CD1c-positive myeloid dendritic cell (primary cell): ENCODE results near the gene UNC5B.
"Not testable (repeated sequence)": the region's sequence is repeated elsewhere in the genome, so short reads cannot be mapped to it uniquely, and the experiment has no call there.

Source experiments
- DNase-seq: peaks from one replicate; pipeline ENCODE4 v3.0.0-alpha.2; 2016; ENCODE audit errors: extremely low spot score

Gene UNC5B

GRCh38 chr10:71209731-71210541, 2.4 kb upstream of the UNC5B start:
- no peak for DNase-seq

GRCh38 chr10:71210542-71210871, 1.9 kb upstream of the UNC5B start:
- DNase-seq, result no peak

GRCh38 chr10:71211053-71211452, 1.3 kb upstream of the UNC5B start:
- no peak for DNase-seq

- no peak for DNase-seq
Observed at GRCh38 chr10:71211775-71212317, 524 bp upstream of the UNC5B start.

DNA sequence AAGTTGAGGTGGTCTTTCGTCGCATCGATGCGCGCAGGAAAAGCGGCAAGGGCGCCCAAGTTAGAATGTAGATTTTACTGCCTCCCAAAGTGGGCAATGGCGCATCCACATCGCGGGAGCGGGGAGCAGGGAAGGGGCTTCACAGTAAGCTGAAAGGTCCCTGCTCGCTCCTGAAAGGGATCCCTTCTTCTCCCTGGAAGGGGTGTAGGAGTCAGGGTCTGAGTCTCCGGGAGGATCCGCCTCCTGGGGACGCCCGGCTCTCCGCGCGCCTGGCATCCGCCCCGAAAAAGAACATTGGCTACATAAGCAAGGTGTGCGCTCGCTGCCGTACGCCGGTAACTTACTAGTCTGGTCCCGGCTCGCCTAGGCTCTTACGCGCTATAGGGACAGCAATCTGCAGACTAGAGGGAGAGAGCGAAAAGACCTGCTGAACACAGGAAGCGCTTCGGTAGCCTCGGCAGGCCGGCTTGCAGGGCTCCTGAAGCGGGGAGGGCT, 804 bp downstream of the UNC5B start:
- DNase-seq, result peak; percentile 19

DNA sequence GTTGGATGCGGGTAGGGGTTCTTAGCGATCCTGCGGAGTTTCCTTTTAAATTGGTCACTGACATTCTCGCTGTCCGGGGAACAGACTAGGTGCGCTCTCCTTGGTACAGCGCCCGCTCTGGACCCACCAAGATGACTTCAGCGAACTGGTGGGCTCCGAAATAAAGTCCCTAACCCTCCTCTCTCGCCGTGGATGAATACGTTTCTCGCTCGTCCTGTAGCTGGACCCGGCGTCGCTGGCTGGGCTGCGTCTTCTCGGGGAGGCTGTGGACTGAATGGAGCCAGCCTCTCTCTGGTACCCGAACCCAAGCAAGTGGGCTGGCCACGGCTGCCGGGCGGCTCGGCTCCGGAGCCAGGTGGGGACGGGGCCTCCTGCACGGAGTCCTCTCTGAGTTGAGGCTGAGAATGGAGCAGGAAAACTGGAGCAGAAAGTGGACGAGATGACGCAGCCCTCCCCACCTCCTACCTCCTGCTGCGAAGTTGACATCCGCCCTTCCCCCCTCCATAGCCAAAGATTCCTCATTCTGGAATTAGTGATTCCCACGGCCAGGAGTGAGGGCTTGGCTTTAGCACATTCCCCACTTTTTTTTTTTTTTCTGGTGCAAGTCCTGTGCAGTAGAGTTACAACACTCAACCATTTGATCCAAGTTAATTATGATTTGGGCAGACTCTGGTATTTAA, 1.5 kb downstream of the UNC5B start:
- no peak for DNase-seq

GRCh38 chr10:71214641-71215559, 2.5 kb downstream of the UNC5B start:
- DNase-seq, result no peak

DNA sequence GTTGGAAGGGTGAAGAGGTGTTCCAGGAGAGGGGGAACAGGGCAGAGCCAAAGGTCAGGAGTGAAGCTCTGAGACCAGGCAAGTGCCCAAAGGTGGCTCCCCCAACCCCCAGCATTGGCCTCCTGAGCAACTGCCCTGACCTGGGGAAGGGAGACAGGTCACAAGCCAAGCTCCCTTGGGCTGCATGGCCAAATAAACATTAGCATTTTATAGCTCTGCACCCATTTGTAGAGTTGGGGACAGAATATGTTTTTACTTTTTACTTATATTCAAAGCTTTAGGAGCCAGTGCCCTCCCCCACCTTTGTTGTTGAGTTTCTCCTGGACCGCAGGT, 4.0 kb downstream of the UNC5B start:
- DNase-seq, result no peak

DNA sequence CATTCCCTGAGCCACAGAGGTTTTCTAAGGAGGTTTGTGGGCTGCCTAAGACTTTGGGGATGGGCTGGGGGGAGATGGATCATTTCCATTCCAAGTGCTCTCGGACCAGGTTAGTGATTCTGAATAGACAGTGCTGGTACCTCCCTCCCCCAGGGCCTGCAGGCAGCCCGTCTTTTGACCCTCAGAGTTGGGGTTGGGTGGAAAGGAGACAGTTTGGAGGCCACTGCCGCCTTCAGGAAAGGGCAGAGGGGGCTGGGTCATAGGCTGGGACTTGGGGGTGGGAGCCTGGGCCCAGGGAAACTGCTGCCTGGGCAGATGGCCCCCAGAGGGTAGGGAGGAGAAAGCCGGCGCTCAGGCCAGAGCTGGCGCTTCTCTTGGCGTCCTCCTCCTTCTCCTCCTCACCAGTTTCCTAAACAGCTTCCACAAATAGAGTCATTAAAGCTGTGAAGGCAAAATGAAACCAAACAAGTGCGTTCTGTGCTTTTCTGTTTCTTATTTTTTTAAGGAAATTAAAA, 4.4 kb downstream of the UNC5B start:
- DNase-seq, result no peak

- DNase-seq, result peak; percentile 20
Observed at GRCh38 chr10:71217266-71218045, 5.1 kb downstream of the UNC5B start.

- no peak for DNase-seq
Observed at GRCh38 chr10:71218046-71218650, 5.8 kb downstream of the UNC5B start.

DNA sequence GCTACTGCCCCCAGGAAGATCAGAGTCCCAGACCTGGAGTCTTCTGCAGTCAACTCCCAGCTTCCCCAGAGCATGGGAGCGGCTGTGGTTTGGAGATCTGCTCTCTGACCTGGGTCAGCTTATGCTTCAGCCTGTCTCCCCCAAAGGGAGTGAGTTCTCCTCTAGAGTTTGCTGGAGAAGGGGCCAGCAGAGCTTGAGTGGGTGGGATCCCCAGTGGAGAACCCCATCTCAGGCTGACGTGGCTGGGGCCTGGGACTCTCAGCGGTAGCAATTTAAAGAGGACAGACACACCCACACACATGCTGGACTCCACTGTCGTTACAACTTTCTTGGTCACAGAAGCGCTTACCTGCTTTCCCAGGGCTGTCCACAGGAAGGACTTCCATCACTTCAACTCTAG, 6.3 kb downstream of the UNC5B start:
- DNase-seq, result no peak

DNA sequence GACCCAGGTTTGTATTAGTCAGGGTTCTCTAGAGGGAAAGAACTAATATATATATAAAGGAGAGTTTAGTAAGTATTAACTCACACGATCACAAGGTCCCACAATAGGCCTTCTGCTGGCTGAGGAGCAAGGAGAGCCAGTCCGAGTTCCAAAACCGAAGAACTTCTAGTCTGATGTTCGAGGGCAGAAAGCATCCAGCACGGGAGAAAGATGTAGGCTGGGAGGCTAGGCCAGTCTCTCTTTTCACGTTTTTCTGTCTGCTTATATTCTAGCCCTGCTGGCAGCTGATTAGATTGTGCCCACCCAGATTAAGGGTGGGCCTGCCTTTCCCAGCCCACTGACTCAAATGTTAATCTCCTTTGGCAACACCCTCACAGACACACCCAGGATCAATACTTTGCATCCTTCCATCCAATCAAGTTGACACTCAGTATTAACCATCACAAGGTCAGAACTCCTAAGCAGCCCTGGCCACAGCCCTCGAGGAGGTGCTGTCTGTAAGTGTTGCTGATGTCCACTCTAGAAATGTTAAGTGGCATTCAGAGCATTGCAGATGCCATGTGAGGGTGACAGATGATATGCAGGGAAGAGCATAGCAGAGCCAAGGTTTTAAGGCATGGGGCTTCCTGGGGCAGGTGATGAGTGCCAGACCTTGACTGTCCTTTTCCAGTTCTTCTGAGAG, 7.0 kb downstream of the UNC5B start:
- DNase-seq, result not testable (repeated sequence)

- no peak for DNase-seq
Observed at GRCh38 chr10:71219918-71220688, 7.7 kb downstream of the UNC5B start.

- DNase-seq, result no peak
Observed at GRCh38 chr10:71220689-71221540, 8.5 kb downstream of the UNC5B start.

GRCh38 chr10:71221586-71222202, 9.3 kb downstream of the UNC5B start:
- DNase-seq, result no peak

DNA sequence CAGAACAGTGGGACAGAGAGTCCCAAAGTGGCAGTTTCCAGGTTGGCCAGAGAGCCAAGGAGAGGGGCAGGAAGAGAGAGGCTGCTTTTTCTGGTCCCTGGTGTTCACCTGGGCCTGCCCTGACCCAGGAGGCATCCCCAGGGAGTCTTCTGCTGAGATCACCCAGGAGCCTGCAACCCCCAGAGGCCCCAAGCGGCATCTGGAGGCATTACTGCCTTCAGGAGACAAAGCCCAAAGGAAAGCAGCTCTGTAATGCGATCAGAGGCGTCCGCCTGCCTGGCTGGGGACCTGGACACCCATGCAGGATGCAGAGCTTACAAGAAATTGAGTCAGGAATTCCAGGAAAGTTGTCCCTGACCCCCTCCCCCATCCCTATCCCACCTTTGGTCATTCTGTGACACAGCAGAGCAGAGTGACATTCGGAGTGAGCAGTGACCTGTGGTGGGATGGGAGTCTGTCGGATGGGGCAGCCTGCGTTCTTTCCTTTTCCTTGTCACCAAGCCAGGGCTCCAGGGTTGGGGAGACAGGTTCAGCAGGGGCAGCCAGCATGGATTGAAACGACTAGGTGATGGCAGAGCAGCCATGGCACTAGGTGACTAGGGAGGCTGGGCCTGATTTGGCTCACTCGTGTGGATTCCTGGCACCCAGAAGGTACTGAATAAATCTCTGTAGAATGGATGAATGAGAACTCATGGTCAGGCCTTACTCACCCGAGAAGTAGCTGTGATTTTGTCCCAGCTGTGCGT, 10.4 kb downstream of the UNC5B start:
- no peak for DNase-seq
